Right atrium auricular region (tissue), 2 donors: Measurements from ENCODE around the gene GSTO2. TPM values are rescaled to one million over a fixed set of nuclear protein-coding genes. Genes with fewer than 3 reads are reported as not detected.

ENCODE experiments used
- DNase-seq: peaks from one replicate; pipeline ENCODE4 v3.0.0-alpha.2; 2019; ENCODE audit warnings: low spot score
- H3K27ac ChIP-seq, 2 donors: fragments of 200-600 bp; sonication (generic); 1 replicate in 1 of 2; 2 replicates in 1 of 2; pipeline ENCODE4 v1.5.1; 2016 to 2019
- H3K27me3 ChIP-seq, 2 donors: fragments of 200-600 bp; sonication (generic); one replicate each; pipeline versions ENCODE4 v1.5.1 to v1.6.0; 2017 to 2019
- H3K36me3 ChIP-seq: fragments of 200-600 bp; sonication (generic); one replicate; pipeline ENCODE4 v1.5.1; 2016
- H3K4me1 ChIP-seq, 2 donors: fragments of 200-600 bp; sonication (generic); one replicate each; pipeline versions ENCODE4 v1.5.1 to v1.6.0; 2017 to 2019
- H3K4me3 ChIP-seq, 2 donors: fragments of 200-600 bp; sonication (generic); 1 replicate in 1 of 2; 2 replicates in 1 of 2; pipeline ENCODE4 v1.5.1; 2017 to 2019; ENCODE audit warnings: mild to moderate bottlenecking in 1 of 2, moderate library complexity in 1 of 2
- H3K9me3 ChIP-seq, 2 donors: fragments of 200-600 bp; sonication (generic); one replicate each; pipeline ENCODE4 v1.5.1; 2019
- total RNA-seq, 2 donors: library from RNA; depleted of rRNA; stranded (reverse); fragments of >200 nt; gene quantifications; one replicate each; pipeline ENCODE4 v1.1.0, GENCODE V29; 2016
- TF ChIP-seq, protein P1 (sequence below), 2 donors: fragments of 200-600 bp; sonication (generic); IDR thresholded peaks; one replicate each; pipeline ENCODE4 v1.5.1; 2019; ENCODE audit warnings: antibody characterized with exemption in 2 of 2

The GSTO2 gene
- total RNA-seq, 2 donors from 2014 or later = 0.55 to 0.63 TPM

DNA sequence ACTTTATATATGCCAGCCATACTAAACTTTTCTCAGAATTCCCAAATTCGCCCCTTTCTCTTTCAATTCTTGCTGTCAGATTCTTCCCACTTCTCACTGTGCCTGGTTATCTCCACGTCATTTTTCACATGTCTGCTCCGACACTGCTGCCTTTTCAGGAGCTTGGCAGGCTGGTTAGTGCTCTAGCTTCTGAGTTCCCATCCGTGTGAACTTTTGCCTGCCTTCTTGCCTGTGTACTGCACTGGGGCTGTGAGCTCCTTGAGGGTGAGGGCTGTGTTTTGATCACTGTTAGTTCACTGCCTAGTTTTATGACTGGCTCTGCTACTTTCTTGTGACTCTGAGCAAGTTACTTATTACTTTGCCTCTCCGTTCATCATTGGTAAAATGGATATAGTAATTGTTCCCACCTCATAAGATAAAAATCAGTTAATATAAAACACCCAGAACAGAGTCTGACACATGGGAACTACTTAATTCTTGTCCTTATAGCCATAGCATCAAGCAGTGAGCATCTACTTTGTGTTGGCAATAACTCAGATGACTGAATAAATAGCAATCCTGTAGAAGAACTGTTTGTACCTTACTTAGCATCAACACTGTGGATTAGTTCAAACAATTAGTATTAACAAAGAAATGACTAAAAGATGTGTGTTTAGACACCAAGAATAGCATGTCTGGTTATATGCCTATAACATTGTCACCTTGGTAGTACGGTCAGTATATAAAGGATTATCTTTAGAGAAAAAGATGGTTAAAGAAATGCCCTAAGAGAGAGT lies 8.8 kb upstream of the GSTO2 start:
- DNase-seq = no peak
- TF ChIP-seq, protein P1, sequence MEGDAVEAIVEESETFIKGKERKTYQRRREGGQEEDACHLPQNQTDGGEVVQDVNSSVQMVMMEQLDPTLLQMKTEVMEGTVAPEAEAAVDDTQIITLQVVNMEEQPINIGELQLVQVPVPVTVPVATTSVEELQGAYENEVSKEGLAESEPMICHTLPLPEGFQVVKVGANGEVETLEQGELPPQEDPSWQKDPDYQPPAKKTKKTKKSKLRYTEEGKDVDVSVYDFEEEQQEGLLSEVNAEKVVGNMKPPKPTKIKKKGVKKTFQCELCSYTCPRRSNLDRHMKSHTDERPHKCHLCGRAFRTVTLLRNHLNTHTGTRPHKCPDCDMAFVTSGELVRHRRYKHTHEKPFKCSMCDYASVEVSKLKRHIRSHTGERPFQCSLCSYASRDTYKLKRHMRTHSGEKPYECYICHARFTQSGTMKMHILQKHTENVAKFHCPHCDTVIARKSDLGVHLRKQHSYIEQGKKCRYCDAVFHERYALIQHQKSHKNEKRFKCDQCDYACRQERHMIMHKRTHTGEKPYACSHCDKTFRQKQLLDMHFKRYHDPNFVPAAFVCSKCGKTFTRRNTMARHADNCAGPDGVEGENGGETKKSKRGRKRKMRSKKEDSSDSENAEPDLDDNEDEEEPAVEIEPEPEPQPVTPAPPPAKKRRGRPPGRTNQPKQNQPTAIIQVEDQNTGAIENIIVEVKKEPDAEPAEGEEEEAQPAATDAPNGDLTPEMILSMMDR (IDR thresholded peaks at IDR 0.05) = no peak
- H3K27ac ChIP-seq = peak overlapping the region; percentile 74 to 97
- no peaks in the 10 kb centered on the region for H3K27me3 ChIP-seq
- no peaks in the 10 kb centered on the region for H3K9me3 ChIP-seq
- no peak overlapping the region for H3K4me3 ChIP-seq
- H3K36me3 ChIP-seq = peaks cover 67% of the 10 kb centered on the region
- H3K4me1 ChIP-seq = peaks cover 0 to 73% of the 10 kb centered on the region in 2 donors

DNA sequence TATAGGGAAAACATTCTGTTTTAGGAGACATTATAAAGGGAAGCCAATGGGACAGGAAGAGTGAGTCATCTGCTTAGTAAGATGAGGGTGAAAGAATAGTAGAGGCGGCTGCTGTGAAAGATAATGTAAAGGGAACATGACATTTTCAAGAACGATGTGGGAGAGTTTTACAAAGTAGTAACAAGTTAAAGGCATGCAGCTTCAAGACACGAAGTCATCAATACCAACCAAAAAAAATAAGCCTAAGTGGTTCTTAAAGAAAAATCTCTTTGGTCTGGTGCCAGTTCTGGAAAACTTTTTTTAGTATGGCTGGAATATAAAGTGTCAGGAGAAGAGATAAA lies 8.2 kb upstream of the GSTO2 start:
- no peaks in the 10 kb centered on the region for H3K27me3 ChIP-seq
- no peaks in the 10 kb centered on the region for H3K9me3 ChIP-seq
- no peak for DNase-seq
- peaks cover 0 to 73% of the 10 kb centered on the region in 2 donors for H3K4me1 ChIP-seq
- peak overlapping the region; percentile 74 to 97 for H3K27ac ChIP-seq
- peaks cover 72% of the 10 kb centered on the region for H3K36me3 ChIP-seq
- TF ChIP-seq, protein P1 (IDR thresholded peaks at IDR 0.05) = no peak
- H3K4me3 ChIP-seq = no peak overlapping the region

DNA sequence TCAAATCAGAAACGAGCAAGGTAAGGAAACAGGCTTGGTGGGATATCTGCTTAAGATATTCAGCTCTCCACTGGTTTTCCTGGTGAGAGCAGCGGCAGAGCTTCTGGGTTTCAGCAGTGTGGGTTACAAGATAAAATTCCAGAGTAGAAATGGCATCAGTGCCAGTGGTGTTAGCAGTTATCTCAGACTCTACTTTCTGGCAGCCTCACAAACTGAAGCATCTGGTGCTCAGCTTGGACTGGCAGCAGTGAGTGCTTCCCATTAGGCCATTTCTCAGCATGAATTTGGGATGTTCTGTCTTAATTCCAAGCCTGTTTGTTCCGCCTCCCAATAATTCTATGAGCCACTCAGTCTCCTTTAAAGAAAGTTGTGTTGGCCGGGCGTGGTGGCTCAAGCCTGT lies 6.9 kb upstream of the GSTO2 start:
- Histone ChIP-seq H3K27ac (peak overlapping the region; percentile 74 to 97), H3K27me3 (no peaks in the 10 kb centered on the region), H3K9me3 (no peaks in the 10 kb centered on the region), H3K4me1 (peaks cover 0 to 60% of the 10 kb centered on the region in 2 donors), H3K4me3 (no peak overlapping the region), H3K36me3 (peaks cover 85% of the 10 kb centered on the region)
- no peak for DNase-seq
- TF ChIP-seq, protein P1 (IDR thresholded peaks at IDR 0.05) = no peak

DNA sequence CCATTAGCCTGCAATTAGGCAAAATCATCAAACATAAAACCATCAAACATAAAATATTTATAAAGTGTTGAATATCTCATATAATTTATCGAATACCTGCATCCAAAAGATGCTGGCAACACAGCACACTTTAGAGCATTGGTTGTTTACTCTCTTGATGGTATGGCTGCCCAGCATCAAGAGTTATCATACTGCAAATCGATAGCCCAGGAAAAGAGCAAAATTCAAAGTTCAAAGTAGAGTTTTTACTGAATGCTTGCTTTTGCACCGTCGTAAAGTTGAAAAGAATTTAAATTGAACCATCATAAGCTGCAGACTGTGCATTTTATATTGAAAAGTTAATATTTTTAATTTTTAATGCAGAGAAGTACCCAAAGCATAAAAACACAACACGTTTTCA lies 4.2 kb upstream of the GSTO2 start:
- peaks cover 71% of the 10 kb centered on the region for H3K36me3 ChIP-seq

DNA sequence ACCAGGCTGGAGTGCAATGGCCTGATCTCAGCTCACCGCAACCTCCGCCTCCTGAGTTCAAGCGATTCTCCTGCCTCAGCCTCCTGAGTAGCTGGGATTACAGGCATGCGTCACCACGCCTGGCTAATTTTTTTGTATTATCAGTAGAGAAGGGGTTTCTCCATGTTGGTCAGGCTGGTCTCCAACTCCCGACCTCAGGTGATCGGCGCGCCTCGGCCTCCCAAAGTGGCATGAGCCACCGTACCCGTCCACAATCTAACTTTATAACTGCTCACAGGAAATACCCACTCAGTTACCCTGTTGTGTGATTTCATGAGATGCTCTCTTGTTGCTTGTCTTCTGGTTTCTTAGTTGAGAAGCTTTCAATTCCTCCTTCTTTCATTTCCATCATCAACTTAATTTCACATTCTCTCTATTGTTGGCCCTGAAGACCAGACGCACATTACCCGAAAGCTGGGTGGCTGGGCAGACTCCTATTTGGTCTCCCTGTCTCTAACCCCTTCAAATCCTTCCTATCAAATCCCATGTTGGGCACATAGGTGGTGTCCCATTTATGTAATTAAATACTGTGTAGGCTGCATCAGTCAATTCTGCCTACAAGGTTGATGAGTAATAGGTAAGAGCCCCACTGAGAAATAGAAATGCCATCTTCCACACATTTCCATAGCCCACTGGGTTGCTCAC lies 1.1 kb upstream of the GSTO2 start:
- H3K36me3 ChIP-seq = peaks cover 52% of the 10 kb centered on the region
- no peaks in the 10 kb centered on the region for H3K9me3 ChIP-seq
- peak overlapping the region in 1 of 2 donors; percentile 78 for H3K27ac ChIP-seq
- no peaks in the 10 kb centered on the region for H3K27me3 ChIP-seq
- TF ChIP-seq, protein P1 (IDR thresholded peaks at IDR 0.05) = no peak
- peaks cover 0 to 16% of the 10 kb centered on the region in 2 donors for H3K4me1 ChIP-seq
- DNase-seq = no peak
- peak overlapping the region; percentile 70 to 87 for H3K4me3 ChIP-seq

More for the DNA sequence above, 4.2 kb upstream of the GSTO2 start:
- DNase-seq = no peak
- Histone ChIP-seq H3K4me1 (peaks cover 0 to 47% of the 10 kb centered on the region in 2 donors), H3K27me3 (no peaks in the 10 kb centered on the region), H3K9me3 (no peaks in the 10 kb centered on the region), H3K4me3 (no peak overlapping the region), H3K27ac (no peak overlapping the region)
- TF ChIP-seq, protein P1 (IDR thresholded peaks at IDR 0.05) = no peak
